HepG2 (cell line): ENCODE measurements around the gene RNF14. TPM values are rescaled to one million over a fixed set of nuclear protein-coding genes. Genes with fewer than 3 reads are reported as not detected.
A peak's percentile ranks its signal among the peaks of the same experiment; 100 is the strongest.

ENCODE experiments used
- ATF1 ChIP-seq: IDR thresholded peaks from 2 replicates; pipeline ENCODE4 v1.6.1; 2016; ENCODE audit warnings: mild to moderate bottlenecking, control low read depth
- FOXC1 ChIP-seq: sonication (generic); formaldehyde crosslinking; IDR thresholded peaks from 2 replicates; pipeline ENCODE4 v1.8.0; 2022; ENCODE audit warnings: mild to moderate bottlenecking, missing genetic modification reagents, borderline replicate concordance
- FOXK2 ChIP-seq: fragments of 450-650 bp; IDR thresholded peaks from 2 replicates; pipeline ENCODE4 v1.6.1; 2016
- GFI1 ChIP-seq: sonication (generic); formaldehyde crosslinking; IDR thresholded peaks from 2 replicates; pipeline ENCODE4 v1.5.0; 2020; ENCODE audit warnings: missing genetic modification reagents, mild to moderate bottlenecking, borderline replicate concordance
- KLF6 ChIP-seq: IDR thresholded peaks from 2 replicates; pipeline ENCODE4 v1.8.0; 2016; ENCODE audit warnings: missing biosample characterization, missing genetic modification reagents
- MTF1 ChIP-seq: sonication (generic); formaldehyde crosslinking; IDR thresholded peaks from 2 replicates; pipeline ENCODE4 v1.5.0; 2020; ENCODE audit warnings: missing genetic modification reagents
- REXO4 ChIP-seq: sonication (generic); formaldehyde crosslinking; IDR thresholded peaks from 2 replicates; pipeline ENCODE4 v1.8.0; 2022; ENCODE audit warnings: missing genetic modification reagents, mild to moderate bottlenecking, borderline replicate concordance
- RNF2 ChIP-seq: fragments of 450-650 bp; conservative IDR thresholded peaks from 2 replicates; pipeline ENCODE4 v1.6.1; 2016; ENCODE audit warnings: low read depth
- SETDB1 ChIP-seq: sonication (generic); formaldehyde crosslinking; IDR thresholded peaks from 2 replicates; pipeline ENCODE4 v1.5.1; 2020; ENCODE audit warnings: missing genetic modification reagents, mild to moderate bottlenecking, borderline replicate concordance
- TCF12 ChIP-seq, 2 experiments: fragments of 450-650 bp in 1 of 2; sonication (generic) in 1 of 2; formaldehyde crosslinking in 1 of 2; IDR thresholded peaks; 2 replicates each; pipeline versions ENCODE4 v1.6.1 to v1.8.0; 2017 to 2022; ENCODE audit warnings: antibody characterized with exemption in 1 of 2, mild to moderate bottlenecking in 1 of 2, missing genetic modification reagents in 1 of 2, moderate library complexity in 1 of 2
- ZFP37 ChIP-seq: sonication (generic); formaldehyde crosslinking; IDR thresholded peaks from 2 replicates; pipeline ENCODE4 v1.4.0; 2020; ENCODE audit warnings: missing genetic modification reagents, borderline replicate concordance
- ZNF138 ChIP-seq: sonication (generic); formaldehyde crosslinking; IDR thresholded peaks from 2 replicates; pipeline ENCODE4 v1.5.0; 2020; ENCODE audit warnings: mild to moderate bottlenecking, low read depth, missing genetic modification reagents
- ZNF441 ChIP-seq: sonication (generic); formaldehyde crosslinking; IDR thresholded peaks from 2 replicates; pipeline ENCODE4 v1.7.0; 2021; ENCODE audit warnings: missing genetic modification reagents, borderline replicate concordance
- ZNF619 ChIP-seq: sonication (generic); formaldehyde crosslinking; IDR thresholded peaks from 2 replicates; pipeline ENCODE4 v1.4.0; 2020; ENCODE audit warnings: mild to moderate bottlenecking, missing genetic modification reagents
- ZNF670 ChIP-seq: sonication (generic); formaldehyde crosslinking; IDR thresholded peaks from 2 replicates; pipeline ENCODE4 v1.8.0; 2022; ENCODE audit warnings: mild to moderate bottlenecking, missing genetic modification reagents, borderline replicate concordance
- ZNF883 ChIP-seq: sonication (generic); formaldehyde crosslinking; IDR thresholded peaks from 2 replicates; pipeline ENCODE4 v1.5.1; 2020; ENCODE audit warnings: mild to moderate bottlenecking, missing genetic modification reagents; ENCODE audit errors: not compliant biosample characterization
- polyA plus RNA-seq, 8 experiments: library from polyadenylated mRNA; depleted of rRNA in 3 of 8; stranded (reverse) in 7 of 8; unstranded in 1 of 8; fragments of >200 nt; fragmentation: Illumina TruSeq in 4 of 8; extraction: Trizol in 4 of 8; gene quantifications; 2 replicates each; pipeline versions ENCODE4 v1.2.1 to v1.2.3, GENCODE V29; 2011 to 2016; ENCODE audit warnings: low read depth in 4 of 8, missing spikeins in 1 of 8, mixed read lengths in 1 of 8; ENCODE audit not compliant: insufficient read depth in 1 of 8
- total RNA-seq, 5 experiments: library from RNA; depleted of rRNA; stranded (reverse); fragments of >200 nt; fragmentation: Illumina TruSeq; extraction: Trizol; gene quantifications; 2 replicates each; pipeline ENCODE4 v1.2.3, GENCODE V29; 2016; ENCODE audit warnings: low read depth in 1 of 5
- TF ChIP-seq, protein P1 (sequence below): sonication (generic); formaldehyde crosslinking; IDR thresholded peaks from 2 replicates; pipeline ENCODE4 v1.4.0; 2020; ENCODE audit warnings: mild to moderate bottlenecking, missing genetic modification reagents, borderline replicate concordance
- TF ChIP-seq, protein P2 (sequence below): IDR thresholded peaks from 2 replicates; pipeline ENCODE4 v1.6.1; 2016; ENCODE audit warnings: mild to moderate bottlenecking
- TF ChIP-seq, protein P3 (sequence below): sonication (generic); formaldehyde crosslinking; IDR thresholded peaks from 2 replicates; pipeline ENCODE4 v1.8.0; 2022; ENCODE audit warnings: missing genetic modification reagents, mild to moderate bottlenecking, inconsistent platforms, borderline replicate concordance
- TF ChIP-seq, protein P4 (sequence below): sonication (generic); formaldehyde crosslinking; IDR thresholded peaks from 2 replicates; pipeline ENCODE4 v1.4.0; 2020; ENCODE audit warnings: missing genetic modification reagents

The RNF14 gene
- total and polyA plus RNA-seq, 2 of the 13 experiments (the other 11 are each of a cell fraction or from before 2014, with no cell fraction given), result 11.3 to 28.1 TPM

DNA sequence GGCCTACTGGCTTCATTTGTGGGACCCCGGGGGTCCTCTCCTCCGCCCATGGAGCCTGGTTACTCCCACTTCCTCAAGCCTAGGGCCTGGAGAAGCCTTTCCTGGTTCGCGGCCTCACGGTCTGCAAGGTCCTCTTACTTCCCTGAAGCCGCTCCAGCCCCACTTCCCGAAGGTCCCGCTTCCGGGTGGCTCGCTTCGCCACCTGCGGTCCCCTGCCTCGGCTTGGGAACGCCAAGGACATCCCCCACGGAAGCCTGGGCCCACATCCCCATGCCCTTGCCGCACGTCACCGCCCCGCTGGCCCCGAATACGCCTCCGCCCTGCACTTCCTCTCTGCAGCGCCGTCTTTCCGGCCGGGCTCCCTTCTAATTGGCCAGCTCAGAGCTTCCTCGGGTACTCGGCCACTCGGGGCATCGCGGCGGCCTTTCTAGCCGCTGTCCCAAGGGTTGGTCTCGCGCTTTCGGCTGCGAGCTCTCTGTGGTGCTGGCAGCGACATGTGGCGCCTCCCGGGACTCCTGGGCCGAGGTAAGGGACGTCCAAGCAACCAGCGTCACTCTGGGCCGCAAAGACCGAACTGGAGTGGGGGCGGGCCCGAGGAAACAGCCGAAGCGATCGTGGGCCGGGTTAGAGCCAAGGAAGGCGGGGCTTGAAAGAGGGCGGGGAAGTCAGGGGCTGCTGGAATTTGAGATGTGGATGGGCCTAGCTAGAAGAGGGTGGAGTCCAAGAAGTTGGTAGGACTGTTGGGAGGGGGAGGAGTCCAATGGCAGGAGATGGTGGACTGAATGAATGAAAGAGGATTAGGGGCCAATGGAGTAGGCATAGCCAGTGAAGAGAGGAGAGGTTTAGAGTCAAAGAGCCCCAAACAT lies 45.2 kb upstream of the RNF14 start, which contains the start of gene DELE1 (continued):
- TF ChIP-seq TCF12 (IDR thresholded peaks at IDR 0.05) (no peak), TCF12 (CRISPR knock-in tag; IDR thresholded peaks at IDR 0.05) (0 out of 2 replicates have a peak, but pooled peaks have one; percentile 43), FOXC1 (CRISPR knock-in tag) (no peak), GFI1 (peak; percentile 58; the same call in 1 of the 2 replicates), KLF6 (peak; percentile 81; the same call in 1 of the 2 replicates), ZNF441 (CRISPR knock-in tag) (peak; percentile 92), RNF2 (peak; percentile 75), ZFP37 (CRISPR knock-in tag) (no peak; the same call in 1 of the 2 replicates), ATF1 (CRISPR knock-in tag) (peak; percentile 80; the same call in 1 of the 2 replicates), MTF1 (no peak; the same call in 1 of the 2 replicates), ZNF883 (CRISPR knock-in tag) (peak; percentile 75), SETDB1 (CRISPR knock-in tag) (0 out of 2 replicates have a peak, but pooled peaks have one; percentile 29), ZNF138 (CRISPR knock-in tag) (peak; percentile 90), ZNF670 (CRISPR knock-in tag) (0 out of 2 replicates have a peak, but pooled peaks have one; percentile 50), REXO4 (CRISPR knock-in tag) (no peak), ZNF619 (CRISPR knock-in tag) (peak; percentile 52; the same call in 1 of the 2 replicates), FOXK2 (no peak)
- TF ChIP-seq, protein P1, sequence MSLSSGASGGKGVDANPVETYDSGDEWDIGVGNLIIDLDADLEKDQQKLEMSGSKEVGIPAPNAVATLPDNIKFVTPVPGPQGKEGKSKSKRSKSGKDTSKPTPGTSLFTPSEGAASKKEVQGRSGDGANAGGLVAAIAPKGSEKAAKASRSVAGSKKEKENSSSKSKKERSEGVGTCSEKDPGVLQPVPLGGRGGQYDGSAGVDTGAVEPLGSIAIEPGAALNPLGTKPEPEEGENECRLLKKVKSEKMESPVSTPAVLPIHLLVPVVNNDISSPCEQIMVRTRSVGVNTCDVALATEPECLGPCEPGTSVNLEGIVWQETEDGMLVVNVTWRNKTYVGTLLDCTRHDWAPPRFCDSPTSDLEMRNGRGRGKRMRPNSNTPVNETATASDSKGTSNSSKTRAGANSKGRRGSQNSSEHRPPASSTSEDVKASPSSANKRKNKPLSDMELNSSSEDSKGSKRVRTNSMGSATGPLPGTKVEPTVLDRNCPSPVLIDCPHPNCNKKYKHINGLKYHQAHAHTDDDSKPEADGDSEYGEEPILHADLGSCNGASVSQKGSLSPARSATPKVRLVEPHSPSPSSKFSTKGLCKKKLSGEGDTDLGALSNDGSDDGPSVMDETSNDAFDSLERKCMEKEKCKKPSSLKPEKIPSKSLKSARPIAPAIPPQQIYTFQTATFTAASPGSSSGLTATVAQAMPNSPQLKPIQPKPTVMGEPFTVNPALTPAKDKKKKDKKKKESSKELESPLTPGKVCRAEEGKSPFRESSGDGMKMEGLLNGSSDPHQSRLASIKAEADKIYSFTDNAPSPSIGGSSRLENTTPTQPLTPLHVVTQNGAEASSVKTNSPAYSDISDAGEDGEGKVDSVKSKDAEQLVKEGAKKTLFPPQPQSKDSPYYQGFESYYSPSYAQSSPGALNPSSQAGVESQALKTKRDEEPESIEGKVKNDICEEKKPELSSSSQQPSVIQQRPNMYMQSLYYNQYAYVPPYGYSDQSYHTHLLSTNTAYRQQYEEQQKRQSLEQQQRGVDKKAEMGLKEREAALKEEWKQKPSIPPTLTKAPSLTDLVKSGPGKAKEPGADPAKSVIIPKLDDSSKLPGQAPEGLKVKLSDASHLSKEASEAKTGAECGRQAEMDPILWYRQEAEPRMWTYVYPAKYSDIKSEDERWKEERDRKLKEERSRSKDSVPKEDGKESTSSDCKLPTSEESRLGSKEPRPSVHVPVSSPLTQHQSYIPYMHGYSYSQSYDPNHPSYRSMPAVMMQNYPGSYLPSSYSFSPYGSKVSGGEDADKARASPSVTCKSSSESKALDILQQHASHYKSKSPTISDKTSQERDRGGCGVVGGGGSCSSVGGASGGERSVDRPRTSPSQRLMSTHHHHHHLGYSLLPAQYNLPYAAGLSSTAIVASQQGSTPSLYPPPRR (CRISPR knock-in tag), result peak; percentile 60
- TF ChIP-seq, protein P2, sequence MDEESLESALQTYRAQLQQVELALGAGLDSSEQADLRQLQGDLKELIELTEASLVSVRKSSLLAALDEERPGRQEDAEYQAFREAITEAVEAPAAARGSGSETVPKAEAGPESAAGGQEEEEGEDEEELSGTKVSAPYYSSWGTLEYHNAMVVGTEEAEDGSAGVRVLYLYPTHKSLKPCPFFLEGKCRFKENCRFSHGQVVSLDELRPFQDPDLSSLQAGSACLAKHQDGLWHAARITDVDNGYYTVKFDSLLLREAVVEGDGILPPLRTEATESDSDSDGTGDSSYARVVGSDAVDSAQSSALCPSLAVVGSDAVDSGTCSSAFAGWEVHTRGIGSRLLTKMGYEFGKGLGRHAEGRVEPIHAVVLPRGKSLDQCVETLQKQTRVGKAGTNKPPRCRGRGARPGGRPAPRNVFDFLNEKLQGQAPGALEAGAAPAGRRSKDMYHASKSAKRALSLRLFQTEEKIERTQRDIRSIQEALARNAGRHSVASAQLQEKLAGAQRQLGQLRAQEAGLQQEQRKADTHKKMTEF (CRISPR knock-in tag), result peak; percentile 52; the same call in 1 of the 2 replicates
- TF ChIP-seq, protein P3, sequence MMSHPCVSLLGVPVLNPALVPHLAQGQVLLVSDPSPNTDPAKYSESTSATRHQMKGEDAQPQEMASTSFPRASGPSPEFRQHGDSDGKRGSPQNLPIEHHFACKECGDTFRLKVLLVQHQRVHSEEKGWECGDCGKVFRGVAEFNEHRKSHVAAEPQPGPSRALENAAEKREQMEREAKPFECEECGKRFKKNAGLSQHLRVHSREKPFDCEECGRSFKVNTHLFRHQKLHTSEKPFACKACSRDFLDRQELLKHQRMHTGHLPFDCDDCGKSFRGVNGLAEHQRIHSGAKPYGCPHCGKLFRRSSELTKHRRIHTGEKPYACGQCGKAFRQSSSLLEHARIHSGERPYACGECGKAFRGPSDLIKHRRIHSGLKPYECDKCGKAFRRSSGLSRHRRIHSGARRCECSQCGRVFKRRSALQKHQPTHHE, result no peak
- TF ChIP-seq, protein P4, sequence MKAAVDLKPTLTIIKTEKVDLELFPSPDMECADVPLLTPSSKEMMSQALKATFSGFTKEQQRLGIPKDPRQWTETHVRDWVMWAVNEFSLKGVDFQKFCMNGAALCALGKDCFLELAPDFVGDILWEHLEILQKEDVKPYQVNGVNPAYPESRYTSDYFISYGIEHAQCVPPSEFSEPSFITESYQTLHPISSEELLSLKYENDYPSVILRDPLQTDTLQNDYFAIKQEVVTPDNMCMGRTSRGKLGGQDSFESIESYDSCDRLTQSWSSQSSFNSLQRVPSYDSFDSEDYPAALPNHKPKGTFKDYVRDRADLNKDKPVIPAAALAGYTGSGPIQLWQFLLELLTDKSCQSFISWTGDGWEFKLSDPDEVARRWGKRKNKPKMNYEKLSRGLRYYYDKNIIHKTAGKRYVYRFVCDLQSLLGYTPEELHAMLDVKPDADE (CRISPR knock-in tag), result no peak
